Fibroblast of peridontal ligament (primary cell): ENCODE measurements around the gene OLA1.
"Not testable (repeated sequence)": the region's sequence is repeated elsewhere in the genome, so short reads cannot be mapped to it uniquely, and the experiment has no call there.

Experiments used
- DNase-seq: peaks from one replicate; pipeline ENCODE4 v3.0.0-alpha.2; 2010; ENCODE audit errors: extremely low read depth

OLA1 gene

GRCh38 chr2:174248187-174248997 is at the start of gene OLA1:
TSS of gene OLA1 (minus strand) at chr2:174248532. CDS start at chr2:174246815, 1,717 bp downstream.
- peak; percentile 83 for DNase-seq

- no peak for DNase-seq
Measured at GRCh38 chr2:174292908-174293307, 44.6 kb upstream of the OLA1 start.

DNA sequence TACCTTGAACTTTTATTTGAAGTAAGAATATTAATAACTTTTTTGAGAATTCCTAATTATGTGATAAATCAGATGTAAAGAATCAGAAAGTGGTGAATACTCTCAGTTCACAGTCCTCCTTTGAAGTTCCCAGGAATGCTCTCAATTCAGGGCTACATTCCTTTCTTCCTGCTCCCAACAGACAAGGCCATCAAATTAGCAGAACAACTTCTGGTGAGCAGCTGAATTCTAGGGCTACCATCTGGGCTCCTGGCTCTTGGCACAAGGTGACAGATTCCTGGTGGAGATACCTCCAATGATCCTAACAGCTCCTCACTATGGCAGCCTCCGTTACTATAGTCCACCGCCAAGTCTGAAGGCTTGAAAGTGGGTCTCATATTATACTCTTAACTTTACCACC is 37.8 kb upstream of the OLA1 start:
- DNase-seq = no peak

DNA sequence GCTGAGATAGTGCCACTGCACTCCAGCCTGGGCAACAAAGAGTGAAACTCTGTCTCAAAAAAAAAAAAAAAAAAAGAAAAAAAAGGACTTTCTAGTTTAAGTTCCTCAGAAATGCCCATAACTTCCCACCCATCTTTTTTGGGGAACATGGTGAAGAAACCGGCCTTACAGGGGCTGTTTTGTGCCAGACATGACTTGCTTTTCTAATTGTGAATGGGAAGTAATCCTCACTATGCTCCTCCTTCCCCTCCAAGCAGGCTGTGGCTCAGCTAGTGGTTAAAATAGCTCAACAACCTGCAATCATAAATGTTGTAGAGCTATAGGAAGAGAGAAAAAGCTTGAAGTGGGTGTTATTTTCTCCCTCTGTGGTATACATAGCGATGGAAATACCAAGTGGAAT is 34.1 kb upstream of the OLA1 start:
- no peak for DNase-seq

GRCh38 chr2:174281736-174282135 is 33.4 kb upstream of the OLA1 start:
- peak; percentile 8 for DNase-seq

GRCh38 chr2:174280596-174280995 is 32.3 kb upstream of the OLA1 start:
- DNase-seq = no peak

GRCh38 chr2:174270263-174270662 is 21.9 kb upstream of the OLA1 start:
- not testable (repeated sequence) for DNase-seq

DNA sequence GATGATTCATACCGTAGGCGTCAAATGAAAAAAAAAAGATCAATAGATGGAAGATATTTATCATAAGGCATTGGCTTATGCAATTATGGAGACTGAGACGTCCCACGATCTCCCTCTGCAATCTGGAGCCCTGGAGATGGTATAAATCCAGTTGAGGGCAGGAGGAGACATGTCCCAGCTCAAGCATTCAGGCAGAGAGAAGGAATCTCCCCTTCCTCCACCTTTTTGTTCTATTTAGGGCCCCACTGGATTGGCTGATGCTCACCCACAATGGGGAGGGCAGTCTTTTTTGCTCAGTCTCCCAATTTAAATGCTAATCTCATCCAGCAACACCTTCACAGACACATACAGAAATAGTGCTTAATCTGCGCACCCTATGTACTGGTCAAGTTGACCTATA is 18.0 kb upstream of the OLA1 start:
- no peak for DNase-seq

GRCh38 chr2:174263997-174264396 is 15.7 kb upstream of the OLA1 start:
- peak; percentile 42 for DNase-seq

DNA sequence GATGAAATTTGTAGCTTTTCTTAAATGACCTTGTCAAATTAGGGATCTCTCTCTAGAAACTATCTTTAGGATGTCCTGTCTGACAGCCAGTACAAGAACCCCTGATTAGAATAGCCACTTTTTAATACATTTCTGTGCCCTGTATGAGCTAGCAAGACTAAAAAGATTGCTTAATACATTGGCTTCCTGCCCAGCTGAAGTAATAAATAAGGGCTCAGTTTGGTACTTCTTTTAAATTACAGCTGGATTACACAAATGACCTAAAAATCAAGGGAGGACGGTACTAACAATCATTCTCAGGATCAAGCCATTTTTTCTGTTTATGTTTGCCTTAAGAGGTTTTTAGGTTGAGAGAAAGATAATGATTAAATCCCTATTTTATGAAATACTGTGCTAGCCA is 11.6 kb upstream of the OLA1 start:
- peak; percentile 89 for DNase-seq

DNA sequence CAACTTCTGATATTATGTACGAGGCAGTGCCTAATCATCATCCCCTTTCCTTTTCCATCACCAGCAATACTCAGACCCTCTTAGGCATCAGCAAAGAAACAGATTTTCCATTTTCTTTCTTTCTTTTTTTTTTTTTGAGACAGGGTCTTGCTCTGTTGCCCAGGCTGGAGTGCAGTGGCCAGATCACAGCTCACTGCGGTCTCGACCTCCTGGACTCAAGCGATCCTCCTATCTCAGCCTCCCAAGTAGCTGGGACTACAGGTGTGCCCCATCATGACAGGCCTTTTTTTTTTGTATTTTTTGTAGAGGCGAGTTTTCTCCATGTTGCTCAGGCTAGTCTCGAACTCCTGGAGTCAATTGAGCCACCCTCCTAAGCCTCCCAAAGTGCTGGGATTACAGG is 5.9 kb upstream of the OLA1 start:
- DNase-seq = no peak

GRCh38 chr2:174248998-174249592 is 763 bp upstream of the OLA1 start:
- DNase-seq = no peak

GRCh38 chr2:174247474-174248186 is 702 bp downstream of the OLA1 start:
- peak; percentile 31 for DNase-seq

- DNase-seq = no peak
Measured at GRCh38 chr2:174246944-174247381, 1.4 kb downstream of the OLA1 start.

- not testable (repeated sequence) for DNase-seq
Measured at GRCh38 chr2:174245628-174246027, 2.7 kb downstream of the OLA1 start.

- DNase-seq = no peak
Measured at GRCh38 chr2:174245065-174245464, 3.3 kb downstream of the OLA1 start.

DNA sequence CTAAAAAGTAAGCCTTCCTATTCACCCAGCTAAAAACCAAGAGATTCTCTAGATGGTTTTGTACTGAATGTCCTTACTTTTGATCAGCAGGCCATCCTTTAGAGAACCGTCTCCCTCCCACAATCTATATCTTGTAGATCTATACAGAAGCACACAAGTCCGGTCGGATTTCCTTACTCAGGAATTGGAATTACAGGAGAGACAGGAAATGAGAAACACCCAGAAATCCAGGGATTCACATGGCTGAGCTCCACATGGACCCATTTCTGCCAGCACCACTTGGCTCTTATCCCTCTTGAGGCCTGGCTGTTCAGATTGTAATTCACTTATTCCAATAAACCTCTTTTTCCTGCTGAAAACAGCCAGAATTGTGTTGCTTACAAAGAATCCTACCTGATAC is 4.5 kb downstream of the OLA1 start:
- no peak for DNase-seq

- no peak for DNase-seq
Measured at GRCh38 chr2:174240097-174240496, 8.2 kb downstream of the OLA1 start.

DNA sequence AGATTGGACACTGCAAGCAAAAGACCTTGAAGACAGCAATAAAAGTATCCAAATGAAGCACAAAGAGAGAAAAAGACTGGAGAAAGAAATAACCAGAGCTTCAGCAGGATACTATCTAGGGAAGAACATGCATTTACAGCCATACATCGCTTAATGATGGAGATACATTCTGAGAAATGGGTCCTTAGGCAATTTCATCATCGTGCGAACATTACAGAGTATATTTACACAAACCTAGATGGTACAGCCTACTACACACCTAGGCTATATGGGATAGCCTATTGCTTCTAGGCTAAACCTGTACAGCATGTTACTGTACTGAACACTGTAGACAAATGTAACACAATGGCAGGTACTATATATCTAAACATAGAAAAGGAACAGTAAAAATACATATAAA is 11.9 kb downstream of the OLA1 start:
- no peak for DNase-seq

- DNase-seq = peak; percentile 63
Measured at GRCh38 chr2:174235680-174236079, 12.7 kb downstream of the OLA1 start.

GRCh38 chr2:174233771-174234275 is 14.5 kb downstream of the OLA1 start:
- DNase-seq = no peak

DNA sequence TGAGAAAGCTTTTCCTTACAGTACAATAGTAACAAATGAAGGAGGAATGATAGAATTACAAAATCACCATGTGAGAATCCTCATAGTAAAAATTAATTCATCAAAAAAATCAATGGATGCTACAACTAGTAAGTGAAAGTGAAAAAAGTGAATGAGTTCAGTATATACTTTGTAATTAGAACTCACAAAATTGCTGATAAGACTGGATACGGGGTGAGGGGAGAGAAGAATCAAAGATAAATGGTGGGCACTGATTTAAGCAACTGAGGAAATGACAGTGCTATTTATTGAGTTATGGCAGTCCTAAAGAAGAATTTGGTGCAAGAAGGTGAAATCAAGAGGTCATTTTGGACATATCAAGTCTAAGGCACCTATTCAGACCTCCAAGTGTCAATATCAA is 20.6 kb downstream of the OLA1 start:
- no peak for DNase-seq
